Activated T-cell treated with anti-CD3 and anti-CD28 coated beads, Interleukin-2, amount 50 U/mL, for 4 hours (primary cell): ENCODE data around the gene S100A10. TPM values are rescaled to one million over a fixed set of nuclear protein-coding genes. Genes with fewer than 3 reads are reported as not detected.

Experiments used
- ATAC-seq, 2 donors: fragments of 200-7000 bp; cut with Tn5 transposase; one replicate each; pipeline ENCODE4 v1.10.0; 2021
- DNase-seq: peaks from one replicate; pipeline ENCODE4 v3.0.0-alpha.2; 2020
- H3K27me3 Mint-ChIP-seq: one replicate; pipeline ENCODE4 v1.8.0; 2021; ENCODE audit warnings: low read depth, mixed read lengths
- H3K36me3 Mint-ChIP-seq: one replicate; pipeline ENCODE4 v1.8.0; 2022; ENCODE audit warnings: mixed read lengths; ENCODE audit not compliant: insufficient read depth
- H3K4me1 Mint-ChIP-seq: one replicate; pipeline ENCODE4 v1.8.0; 2021; ENCODE audit warnings: low read depth, mixed read lengths
- H3K4me3 Mint-ChIP-seq: one replicate; pipeline ENCODE4 v1.8.0; 2021; ENCODE audit warnings: mild to moderate bottlenecking, moderate library complexity, mixed read lengths
- H3K9me3 Mint-ChIP-seq: one replicate; pipeline ENCODE4 v1.8.0; 2021; ENCODE audit warnings: mixed read lengths
- total RNA-seq, 3 donors: library from RNA; stranded (reverse); gene quantifications; one replicate each; pipeline ENCODE4 v1.2.1, GENCODE V29; 2021

S100A10 gene
- total RNA-seq, 3 donors from 2014 or later, result 92.6 to 113 (median 106) TPM

DNA sequence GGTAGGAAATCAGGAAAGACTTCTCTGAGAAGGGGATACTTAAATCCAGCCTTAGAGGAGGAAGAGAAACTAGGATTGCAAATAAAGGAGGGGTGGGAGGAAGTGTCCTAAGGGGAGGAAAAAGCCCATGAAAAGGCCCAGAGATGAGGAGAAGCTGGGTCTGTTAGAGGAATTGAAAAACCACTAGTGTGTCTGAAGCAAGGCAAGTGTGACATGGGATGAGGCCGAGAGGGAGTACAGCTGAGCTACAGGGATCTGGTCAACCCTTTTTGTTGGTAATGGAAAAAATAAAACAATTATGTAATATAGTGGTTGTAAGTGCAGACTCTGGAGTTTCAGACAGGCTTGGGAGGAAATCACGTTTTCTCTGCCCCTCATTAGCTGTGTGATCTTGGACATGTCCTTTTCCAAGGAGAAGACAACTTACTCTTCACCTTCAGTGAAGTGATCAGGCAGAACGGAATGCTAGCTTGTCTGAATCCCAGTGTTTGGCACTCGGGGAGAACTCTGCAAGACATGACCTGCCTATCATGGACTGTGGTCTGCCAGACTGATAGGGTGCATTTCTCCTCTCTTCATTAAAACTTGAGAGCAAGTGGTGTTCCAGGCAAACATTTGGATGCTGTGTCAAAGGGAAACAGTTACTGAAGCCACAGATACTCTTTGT is 7.4 kb upstream of the S100A10 start:
- Mint-ChIP-seq H3K36me3 (no peaks in the 10 kb centered on the region), H3K9me3 (no peaks in the 10 kb centered on the region), H3K4me3 (no peak overlapping the region), H3K27me3 (no peaks in the 10 kb centered on the region), H3K4me1 (peaks cover under 1% of the 10 kb centered on the region)
- no peak for ATAC-seq
- DNase-seq, result no peak

DNA sequence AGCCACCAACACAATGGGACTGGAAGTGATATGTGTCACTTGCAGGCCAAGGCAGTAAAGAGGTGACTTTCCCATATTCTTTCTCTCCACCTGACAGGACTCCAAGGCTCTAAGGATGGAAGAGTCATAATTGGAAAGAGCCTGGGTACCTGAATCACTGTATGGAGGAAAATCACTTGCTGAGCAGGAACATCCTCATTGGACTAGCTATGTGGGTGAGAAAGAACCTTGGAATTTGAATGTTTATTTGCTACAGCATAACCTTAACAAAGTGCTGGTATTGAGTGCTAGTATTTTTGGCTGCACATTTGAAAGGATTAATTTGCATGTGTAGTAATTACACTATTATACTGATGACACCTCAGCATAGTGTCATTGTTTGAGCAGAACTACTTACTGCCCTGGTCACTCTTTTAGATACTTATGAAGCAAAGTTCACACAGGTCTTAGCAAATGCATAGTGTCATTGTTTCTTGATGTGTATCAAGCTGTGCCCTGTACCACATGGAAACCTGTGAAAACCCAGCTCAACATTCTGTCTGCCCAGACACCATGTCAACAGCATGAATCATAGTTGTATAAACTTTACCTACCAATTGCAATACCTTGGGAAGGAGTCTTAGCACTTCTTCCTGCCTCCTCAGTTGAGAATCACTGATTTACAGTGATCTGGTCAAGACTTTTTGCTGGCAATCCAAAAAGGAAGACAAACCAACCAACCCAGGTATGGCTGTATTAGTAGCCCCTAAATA is 5.1 kb upstream of the S100A10 start:
- H3K4me1 Mint-ChIP-seq, result peaks cover 9% of the 10 kb centered on the region
- DNase-seq, result no peak
- H3K9me3 Mint-ChIP-seq, result no peaks in the 10 kb centered on the region
- no peak for ATAC-seq
- H3K27me3 Mint-ChIP-seq, result no peaks in the 10 kb centered on the region
- no peak overlapping the region for H3K4me3 Mint-ChIP-seq
- H3K36me3 Mint-ChIP-seq, result no peaks in the 10 kb centered on the region

DNA sequence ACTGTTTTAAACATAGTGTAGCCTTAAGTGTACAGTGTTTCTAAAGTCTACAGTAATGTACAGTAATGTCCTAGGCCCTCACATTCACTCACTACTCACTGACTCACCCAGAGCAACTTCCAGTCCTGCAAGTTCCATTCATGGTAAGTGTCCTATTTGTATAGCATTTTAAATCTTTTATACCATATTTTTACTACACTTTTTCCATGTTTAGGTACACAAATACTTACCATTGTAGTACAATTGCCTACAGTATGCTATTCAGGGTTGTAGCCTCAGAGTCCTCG is 3.6 kb upstream of the S100A10 start:
- Mint-ChIP-seq H3K9me3 (no peaks in the 10 kb centered on the region), H3K4me3 (no peak overlapping the region), H3K27me3 (no peaks in the 10 kb centered on the region), H3K4me1 (peaks cover 19% of the 10 kb centered on the region), H3K36me3 (no peaks in the 10 kb centered on the region)
- ATAC-seq, result no peak
- no peak for DNase-seq

DNA sequence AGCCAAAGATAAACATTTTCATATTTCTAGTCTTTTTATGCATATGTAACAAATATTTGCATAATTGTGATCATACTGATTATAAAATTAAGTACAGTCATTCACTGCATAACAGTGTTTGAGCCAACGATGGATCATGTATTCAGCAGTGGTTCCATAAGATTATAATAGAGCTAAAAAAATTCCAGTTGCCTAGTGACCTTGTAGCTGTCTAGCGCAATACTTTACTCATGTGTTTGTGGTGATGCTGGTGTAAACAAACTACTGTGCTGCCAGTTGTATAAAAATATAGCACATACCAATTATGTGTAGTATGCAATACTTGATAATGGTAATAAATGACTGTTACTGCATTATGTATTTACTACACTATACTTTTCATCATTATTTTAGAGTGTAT is 2.1 kb upstream of the S100A10 start:
- DNase-seq (no peak), ATAC-seq (no peak)
- H3K36me3 Mint-ChIP-seq, result peaks cover 1% of the 10 kb centered on the region
- no peak overlapping the region for H3K4me3 Mint-ChIP-seq
- H3K9me3 Mint-ChIP-seq, result no peaks in the 10 kb centered on the region
- peaks cover 33% of the 10 kb centered on the region for H3K4me1 Mint-ChIP-seq
- no peaks in the 10 kb centered on the region for H3K27me3 Mint-ChIP-seq

DNA sequence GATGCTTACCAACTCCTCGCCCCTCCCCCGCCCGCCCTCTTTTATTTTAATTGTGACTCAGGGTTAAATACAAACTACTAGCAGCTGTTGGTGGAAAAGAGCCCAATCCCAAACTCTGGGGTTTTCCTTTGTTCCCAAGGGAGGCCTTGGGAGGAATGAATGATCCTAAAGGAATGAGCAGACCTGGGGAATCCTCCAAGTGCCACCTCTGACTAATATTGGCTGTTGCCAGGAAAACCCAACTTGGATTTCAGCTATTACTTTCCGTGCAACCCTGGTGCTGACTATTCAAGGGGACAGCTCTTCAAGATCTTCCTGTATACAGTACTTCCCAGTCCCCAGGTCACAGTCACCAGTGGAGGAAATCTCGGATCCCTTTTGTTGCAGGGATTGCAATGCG is 1.3 kb upstream of the S100A10 start:
- H3K27me3 Mint-ChIP-seq, result no peaks in the 10 kb centered on the region
- H3K9me3 Mint-ChIP-seq, result no peaks in the 10 kb centered on the region
- ATAC-seq (no peak), DNase-seq (no peak)
- H3K36me3 Mint-ChIP-seq, result peaks cover 1% of the 10 kb centered on the region
- H3K4me1 Mint-ChIP-seq, result peaks cover 42% of the 10 kb centered on the region
- no peak overlapping the region for H3K4me3 Mint-ChIP-seq

DNA sequence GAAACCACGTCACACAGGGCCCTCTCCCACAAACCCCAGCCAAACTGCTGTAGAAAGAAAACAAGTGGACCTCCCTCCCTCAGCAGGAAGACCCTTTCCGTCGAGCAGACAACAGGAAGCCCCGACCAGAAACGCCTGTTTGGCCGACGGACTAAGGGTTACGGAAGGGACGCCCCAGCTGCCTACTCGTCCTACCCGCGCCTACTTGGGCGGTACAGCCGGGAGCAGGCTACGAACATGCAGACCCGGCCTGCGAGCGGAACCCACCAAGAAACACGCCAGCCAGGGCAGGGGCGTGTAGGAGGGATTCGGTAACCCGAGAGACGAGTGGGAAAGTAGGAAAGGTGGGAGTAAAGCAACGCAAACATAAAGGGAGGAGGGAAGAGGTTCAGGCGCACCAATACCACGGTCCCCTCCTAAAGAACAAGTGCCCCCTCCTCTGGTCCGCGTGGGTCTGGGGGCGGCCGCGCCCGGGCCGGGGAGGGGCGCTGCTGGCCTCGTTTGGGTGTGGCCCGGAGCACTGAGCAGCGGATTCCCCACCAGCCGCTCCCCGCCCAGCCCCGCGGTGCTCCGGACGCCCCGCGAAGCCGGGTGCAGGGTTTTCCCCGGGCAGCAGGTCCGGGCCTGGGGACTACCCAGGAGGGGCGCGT is 450 bp downstream of the S100A10 start:
- H3K27me3 Mint-ChIP-seq, result no peaks in the 10 kb centered on the region
- H3K9me3 Mint-ChIP-seq, result no peaks in the 10 kb centered on the region
- ATAC-seq (peak; percentile 33 to 48), DNase-seq (no peak)
- H3K4me1 Mint-ChIP-seq, result peaks cover 59% of the 10 kb centered on the region
- H3K4me3 Mint-ChIP-seq, result peak overlapping the region; percentile 91
- H3K36me3 Mint-ChIP-seq, result peaks cover 1% of the 10 kb centered on the region

DNA sequence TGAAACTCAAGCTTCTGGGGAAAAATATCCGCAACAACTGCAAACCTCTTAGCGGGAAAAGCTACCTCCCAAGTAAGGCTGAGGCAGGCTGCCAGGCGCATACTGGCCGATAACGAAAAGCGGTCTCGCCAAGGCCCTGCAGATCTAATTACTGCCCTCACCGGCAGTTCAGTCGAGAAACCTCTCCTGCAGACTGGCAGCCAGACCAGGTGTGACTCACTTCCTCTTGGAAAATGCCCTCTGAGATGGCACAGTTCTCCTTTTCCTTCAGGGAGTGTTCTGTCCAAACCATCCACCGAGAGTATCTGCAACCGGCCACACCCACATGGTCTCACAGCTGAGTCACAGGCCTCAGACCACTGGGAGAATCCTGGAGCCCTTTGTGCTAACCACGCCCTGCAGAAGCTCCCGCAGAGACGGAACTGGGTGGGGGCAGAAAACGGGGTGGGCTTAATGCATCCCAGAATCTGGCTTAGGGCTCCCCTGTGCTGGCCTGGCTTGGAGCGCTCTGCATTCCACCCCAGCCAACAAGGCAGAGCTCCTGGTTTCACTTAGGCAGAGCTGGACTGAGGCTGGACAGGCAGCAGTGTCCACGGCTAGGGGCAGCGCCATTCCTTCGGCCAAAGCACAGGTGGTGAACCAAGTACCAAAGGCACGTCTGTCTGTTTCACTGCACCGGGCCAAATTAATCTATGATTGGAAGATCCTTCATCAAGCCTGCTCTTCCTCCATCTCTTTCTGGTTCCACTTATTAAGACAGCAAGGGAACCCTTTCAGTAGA is 1.2 kb downstream of the S100A10 start:
- peak overlapping the region; percentile 87 for H3K4me3 Mint-ChIP-seq
- H3K36me3 Mint-ChIP-seq, result peaks cover 5% of the 10 kb centered on the region
- no peaks in the 10 kb centered on the region for H3K9me3 Mint-ChIP-seq
- ATAC-seq, result peak in 1 of 2 donors; percentile 4
- no peaks in the 10 kb centered on the region for H3K27me3 Mint-ChIP-seq
- H3K4me1 Mint-ChIP-seq, result peaks cover 63% of the 10 kb centered on the region
- DNase-seq, result no peak

DNA sequence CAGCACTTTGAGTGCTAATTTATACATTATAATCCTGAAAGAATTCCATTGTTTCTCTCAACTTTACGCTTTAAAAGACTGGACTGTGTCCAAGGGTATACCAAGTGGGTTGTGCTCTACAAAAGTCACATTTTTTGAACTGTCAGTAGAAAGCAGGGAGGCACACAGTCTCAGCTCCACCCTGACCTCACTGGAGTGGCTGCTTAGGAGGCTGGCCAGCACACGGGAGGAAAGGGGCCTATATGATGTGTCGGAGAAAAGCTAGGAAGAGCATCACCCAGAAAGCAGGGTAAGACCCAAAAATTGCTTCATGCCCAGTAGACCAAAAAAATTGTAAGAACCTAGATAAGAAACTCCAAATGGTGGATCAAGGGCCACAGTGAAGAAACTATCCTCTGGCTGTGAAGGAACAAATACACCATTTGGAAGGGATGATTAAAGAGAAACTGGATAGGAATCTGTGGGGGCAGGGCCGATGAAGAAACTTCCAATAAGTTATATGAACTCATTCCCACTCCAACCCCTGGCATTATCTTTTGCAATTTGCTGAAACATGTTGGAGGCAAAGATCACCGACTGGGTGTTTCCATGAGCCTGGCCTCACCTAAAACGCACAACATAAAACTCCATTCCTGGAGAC is 1.9 kb downstream of the S100A10 start:
- DNase-seq (no peak), ATAC-seq (no peak)
- peaks cover 5% of the 10 kb centered on the region for H3K36me3 Mint-ChIP-seq
- H3K27me3 Mint-ChIP-seq, result no peaks in the 10 kb centered on the region
- peak overlapping the region; percentile 87 for H3K4me3 Mint-ChIP-seq
- no peaks in the 10 kb centered on the region for H3K9me3 Mint-ChIP-seq
- peaks cover 63% of the 10 kb centered on the region for H3K4me1 Mint-ChIP-seq

DNA sequence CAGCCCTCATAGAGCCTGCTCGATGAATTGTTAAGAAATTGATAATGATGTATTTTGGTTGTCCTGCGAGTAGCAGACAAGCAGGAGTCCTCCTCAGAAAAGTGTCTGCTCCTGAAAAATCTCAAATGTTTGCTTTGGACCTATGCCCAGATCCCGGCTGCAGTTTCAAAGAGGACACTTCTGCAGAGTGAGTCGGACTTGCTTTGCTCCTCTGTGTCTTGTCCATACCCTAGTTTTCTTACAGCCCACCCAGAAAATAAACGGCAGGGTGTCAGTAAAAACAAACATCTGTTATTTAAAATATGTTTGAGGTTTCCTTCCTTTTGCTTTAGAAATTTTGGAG is 2.8 kb downstream of the S100A10 start:
- Mint-ChIP-seq H3K4me1 (peaks cover 68% of the 10 kb centered on the region), H3K36me3 (peaks cover 13% of the 10 kb centered on the region), H3K9me3 (no peaks in the 10 kb centered on the region), H3K27me3 (no peaks in the 10 kb centered on the region), H3K4me3 (peak overlapping the region; percentile 87)
- DNase-seq (no peak), ATAC-seq (no peak)

DNA sequence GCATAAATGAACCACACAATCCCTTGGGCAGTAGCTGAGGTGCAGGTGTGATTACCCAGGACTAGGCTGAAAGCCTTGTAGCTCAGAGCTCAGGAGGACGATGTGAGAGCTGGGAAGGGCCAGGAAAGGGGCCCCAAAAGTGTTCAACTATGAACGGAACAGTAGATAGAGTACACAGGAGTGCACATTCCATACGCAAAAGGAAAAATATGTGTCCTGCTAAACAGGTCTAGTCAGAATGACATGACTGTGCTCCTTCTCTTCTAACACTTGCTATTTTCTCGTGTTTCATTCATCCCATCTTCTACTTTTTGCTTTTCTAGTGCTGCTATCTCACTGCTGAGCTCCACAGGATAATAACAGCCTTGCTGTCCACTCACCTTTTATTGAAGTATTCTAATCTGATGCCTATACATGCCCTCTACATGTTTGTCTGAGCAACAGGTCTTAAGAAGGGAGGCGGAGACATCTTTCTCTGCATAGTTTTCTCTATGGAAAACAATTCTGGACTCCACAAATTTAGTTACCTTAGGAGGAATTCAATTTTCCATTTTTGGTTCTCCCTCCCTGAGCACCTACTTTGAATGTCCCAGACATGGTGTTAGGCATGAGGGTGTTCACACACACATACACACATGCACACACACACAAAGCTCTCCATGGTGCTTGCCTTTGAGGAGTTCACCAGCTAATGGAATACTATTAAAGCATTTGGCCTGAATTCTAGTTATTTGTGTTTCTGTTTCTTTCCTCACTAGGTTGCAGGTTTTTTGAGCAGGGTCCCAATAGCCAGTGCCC is 3.4 kb downstream of the S100A10 start:
- Mint-ChIP-seq H3K4me1 (peaks cover 71% of the 10 kb centered on the region), H3K36me3 (peaks cover 16% of the 10 kb centered on the region), H3K4me3 (peak overlapping the region; percentile 37), H3K27me3 (no peaks in the 10 kb centered on the region), H3K9me3 (no peaks in the 10 kb centered on the region)
- ATAC-seq (no peak), DNase-seq (no peak)

DNA sequence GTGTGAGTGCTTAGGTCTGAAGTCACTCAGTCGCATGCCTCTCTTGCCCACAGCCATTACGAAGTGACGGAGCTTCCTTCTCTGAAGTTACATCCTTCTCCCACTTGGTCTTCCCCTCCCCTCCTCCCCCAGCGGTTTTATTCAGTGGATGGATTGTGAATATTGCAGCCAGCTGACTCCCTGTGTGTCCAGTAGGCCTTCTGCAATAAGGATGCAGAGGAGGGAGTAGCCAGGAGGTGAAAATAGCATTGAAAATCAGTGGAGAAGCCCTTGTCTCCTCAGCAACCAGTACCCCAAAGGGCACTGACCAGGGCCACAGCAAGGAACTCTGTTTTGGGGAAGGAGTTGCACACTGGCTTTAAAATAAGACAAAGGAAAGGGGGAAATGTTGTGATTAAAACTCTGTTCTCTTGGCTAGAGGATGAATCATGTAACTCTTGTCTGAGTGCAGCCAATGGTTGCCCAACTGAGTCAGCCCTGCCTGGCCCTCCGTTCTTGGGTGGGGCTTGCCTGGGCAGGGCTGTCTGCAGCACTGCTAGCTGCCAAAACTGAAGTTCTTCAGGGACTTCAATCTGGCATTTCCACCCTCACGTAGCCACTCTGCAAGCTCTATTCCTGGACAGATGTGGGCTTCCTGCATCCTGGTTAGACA is 4.3 kb downstream of the S100A10 start:
- peak; percentile 33 for DNase-seq
- H3K36me3 Mint-ChIP-seq, result peaks cover 18% of the 10 kb centered on the region
- peaks cover 76% of the 10 kb centered on the region for H3K4me1 Mint-ChIP-seq
- ATAC-seq, result peak; percentile 53 to 54
- peak overlapping the region; percentile 37 for H3K4me3 Mint-ChIP-seq
- no peaks in the 10 kb centered on the region for H3K9me3 Mint-ChIP-seq
- H3K27me3 Mint-ChIP-seq, result no peaks in the 10 kb centered on the region

DNA sequence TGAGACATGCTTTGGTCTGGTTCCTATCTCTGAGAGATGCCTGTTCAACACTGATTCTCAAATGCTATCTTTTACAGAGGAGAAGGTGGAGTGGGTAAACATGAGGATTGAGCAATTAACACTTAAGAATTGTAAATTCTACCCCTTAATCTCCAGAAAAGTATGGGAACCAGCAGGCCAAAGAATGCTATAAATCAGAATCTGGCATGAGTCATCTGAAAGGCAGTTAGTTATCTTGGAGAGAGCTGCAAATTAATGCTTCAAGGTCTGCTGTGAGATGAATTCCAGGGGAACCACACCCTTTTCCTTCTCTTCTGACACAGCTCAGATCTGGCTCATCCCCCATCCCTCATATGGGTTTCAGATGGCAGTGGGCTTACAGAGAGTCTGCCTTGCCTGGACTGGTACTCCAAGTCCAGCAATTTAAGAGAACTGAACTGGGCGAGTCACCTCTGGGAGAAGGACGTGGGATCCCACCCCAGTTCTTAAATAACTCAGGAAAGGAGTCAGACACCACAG is 5.2 kb downstream of the S100A10 start:
- DNase-seq, result no peak
- peaks cover 22% of the 10 kb centered on the region for H3K36me3 Mint-ChIP-seq
- ATAC-seq, result no peak
- peaks cover 84% of the 10 kb centered on the region for H3K4me1 Mint-ChIP-seq
- H3K27me3 Mint-ChIP-seq, result no peaks in the 10 kb centered on the region
- no peaks in the 10 kb centered on the region for H3K9me3 Mint-ChIP-seq
- no peak overlapping the region for H3K4me3 Mint-ChIP-seq
